Adrenal gland (tissue), 5 donors: Measurements from ENCODE around the gene CEP170.

Source experiments
- POLR2A ChIP-seq, 2 donors: fragments of 450-650 bp; IDR thresholded peaks; one replicate each; pipeline ENCODE4 v1.6.1; 2017; ENCODE audit warnings: antibody characterized with exemption in 2 of 2, mild to moderate bottlenecking in 2 of 2, moderate library complexity in 1 of 2
- TF ChIP-seq, protein P1 (sequence below), 6 experiments: fragments of 450-650 bp in 4 of 6; fragments of 200-600 bp in 2 of 6; sonication (generic) in 1 of 6; IDR thresholded peaks; 1 replicate in 5 of 6; 2 replicates in 1 of 6; pipeline versions ENCODE4 v1.5.1 to v1.8.0; 2016 to 2021; ENCODE audit warnings: antibody characterized with exemption in 6 of 6, mild to moderate bottlenecking in 2 of 6, moderate library complexity in 1 of 6
- donor health status: DM: no; HTN: no; CAD: no.

DNA sequence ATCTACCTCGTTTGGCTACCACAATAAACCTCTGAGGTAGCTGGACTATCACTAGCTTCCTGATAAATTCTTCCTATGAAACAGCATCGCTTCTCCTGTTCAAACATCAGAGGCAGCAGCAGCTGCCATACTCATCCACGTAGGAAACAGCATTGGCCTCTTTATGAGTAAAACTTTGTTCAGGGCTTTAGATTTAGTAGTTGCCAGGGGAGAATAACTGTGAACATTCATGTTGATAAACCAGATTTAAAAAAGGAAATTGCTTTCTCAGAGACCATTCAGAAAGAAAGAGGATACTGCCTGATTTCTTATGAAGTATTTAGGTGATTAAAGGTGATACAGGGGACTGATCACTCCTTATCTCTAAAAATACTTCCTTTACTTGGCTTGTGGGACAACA, 7.2 kb downstream of the CEP170 start:
- TF ChIP-seq, protein P1, sequence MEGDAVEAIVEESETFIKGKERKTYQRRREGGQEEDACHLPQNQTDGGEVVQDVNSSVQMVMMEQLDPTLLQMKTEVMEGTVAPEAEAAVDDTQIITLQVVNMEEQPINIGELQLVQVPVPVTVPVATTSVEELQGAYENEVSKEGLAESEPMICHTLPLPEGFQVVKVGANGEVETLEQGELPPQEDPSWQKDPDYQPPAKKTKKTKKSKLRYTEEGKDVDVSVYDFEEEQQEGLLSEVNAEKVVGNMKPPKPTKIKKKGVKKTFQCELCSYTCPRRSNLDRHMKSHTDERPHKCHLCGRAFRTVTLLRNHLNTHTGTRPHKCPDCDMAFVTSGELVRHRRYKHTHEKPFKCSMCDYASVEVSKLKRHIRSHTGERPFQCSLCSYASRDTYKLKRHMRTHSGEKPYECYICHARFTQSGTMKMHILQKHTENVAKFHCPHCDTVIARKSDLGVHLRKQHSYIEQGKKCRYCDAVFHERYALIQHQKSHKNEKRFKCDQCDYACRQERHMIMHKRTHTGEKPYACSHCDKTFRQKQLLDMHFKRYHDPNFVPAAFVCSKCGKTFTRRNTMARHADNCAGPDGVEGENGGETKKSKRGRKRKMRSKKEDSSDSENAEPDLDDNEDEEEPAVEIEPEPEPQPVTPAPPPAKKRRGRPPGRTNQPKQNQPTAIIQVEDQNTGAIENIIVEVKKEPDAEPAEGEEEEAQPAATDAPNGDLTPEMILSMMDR (IDR thresholded peaks at IDR 0.05): no peak
- no peak for TF ChIP-seq POLR2A (IDR thresholded peaks at IDR 0.05)
